ENCODE results near the gene LIF. TPM values are rescaled to one million over a fixed set of nuclear protein-coding genes. Genes with fewer than 3 reads are reported as not detected.

LIF gene
- total RNA-seq, 1 donor from 2014 or later, result 0.23 TPM

DNA sequence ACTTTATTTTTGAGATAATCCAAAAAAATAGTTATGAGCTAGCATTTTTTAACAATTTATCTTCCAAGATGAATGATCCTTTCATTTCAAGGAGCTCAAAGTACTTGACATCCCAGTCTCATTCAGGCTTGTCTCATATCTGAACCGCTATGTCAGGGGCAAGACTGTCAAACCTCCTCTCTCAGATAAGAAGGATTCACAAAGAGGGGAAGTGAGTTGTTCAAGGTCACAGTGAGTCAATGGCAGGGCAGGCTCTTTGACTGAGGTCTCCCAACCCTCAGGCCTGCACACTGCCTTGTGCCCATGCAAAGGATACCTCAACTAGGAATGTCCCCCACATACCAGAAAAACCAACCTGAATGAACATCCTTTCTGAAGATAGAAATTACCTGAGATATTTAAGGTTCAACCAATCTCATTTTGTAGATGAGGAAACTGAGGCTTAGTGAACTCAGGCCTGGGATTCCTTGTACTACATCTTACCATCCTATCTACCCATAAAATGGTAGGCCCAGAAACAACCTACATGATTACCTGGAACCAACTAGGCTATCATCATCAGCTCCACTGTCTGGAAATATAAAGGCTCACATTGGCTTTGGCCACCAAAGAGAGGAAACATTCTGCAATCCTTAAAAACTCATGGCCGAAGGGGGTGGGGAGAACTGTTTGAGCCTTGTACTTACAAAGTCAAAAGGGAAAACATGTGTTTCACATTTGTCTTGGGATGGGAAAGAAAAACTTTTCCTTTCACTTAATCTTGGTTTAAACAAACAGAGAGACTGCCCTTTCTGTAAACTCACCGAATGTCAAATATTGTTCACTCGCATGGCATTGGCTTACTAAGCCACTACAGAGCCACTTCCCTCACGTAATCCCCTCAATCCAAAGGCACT is 51.1 kb downstream of the LIF start:
- H3K4me3 Mint-ChIP-seq (ENCODE audit: unreplicated experiment), result no peak overlapping the region
- H3K27ac Mint-ChIP-seq (ENCODE audit: unreplicated experiment), result peak overlapping the region; percentile 61
- no peaks in the 10 kb centered on the region for H3K36me3 Mint-ChIP-seq (ENCODE audit: low read depth, unreplicated experiment)
- no peaks in the 10 kb centered on the region for H3K9me3 Mint-ChIP-seq (ENCODE audit: unreplicated experiment)
- no peaks in the 10 kb centered on the region for H3K27me3 Mint-ChIP-seq (ENCODE audit: unreplicated experiment)
- H3K4me1 Mint-ChIP-seq (ENCODE audit: unreplicated experiment), result peaks cover 22% of the 10 kb centered on the region
- DNase-seq (ENCODE audit: low spot score), result no peak
- TF ChIP-seq, protein P1, sequence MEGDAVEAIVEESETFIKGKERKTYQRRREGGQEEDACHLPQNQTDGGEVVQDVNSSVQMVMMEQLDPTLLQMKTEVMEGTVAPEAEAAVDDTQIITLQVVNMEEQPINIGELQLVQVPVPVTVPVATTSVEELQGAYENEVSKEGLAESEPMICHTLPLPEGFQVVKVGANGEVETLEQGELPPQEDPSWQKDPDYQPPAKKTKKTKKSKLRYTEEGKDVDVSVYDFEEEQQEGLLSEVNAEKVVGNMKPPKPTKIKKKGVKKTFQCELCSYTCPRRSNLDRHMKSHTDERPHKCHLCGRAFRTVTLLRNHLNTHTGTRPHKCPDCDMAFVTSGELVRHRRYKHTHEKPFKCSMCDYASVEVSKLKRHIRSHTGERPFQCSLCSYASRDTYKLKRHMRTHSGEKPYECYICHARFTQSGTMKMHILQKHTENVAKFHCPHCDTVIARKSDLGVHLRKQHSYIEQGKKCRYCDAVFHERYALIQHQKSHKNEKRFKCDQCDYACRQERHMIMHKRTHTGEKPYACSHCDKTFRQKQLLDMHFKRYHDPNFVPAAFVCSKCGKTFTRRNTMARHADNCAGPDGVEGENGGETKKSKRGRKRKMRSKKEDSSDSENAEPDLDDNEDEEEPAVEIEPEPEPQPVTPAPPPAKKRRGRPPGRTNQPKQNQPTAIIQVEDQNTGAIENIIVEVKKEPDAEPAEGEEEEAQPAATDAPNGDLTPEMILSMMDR (IDR thresholded peaks at IDR 0.05; ENCODE audit: unreplicated experiment), result no peak

DNA sequence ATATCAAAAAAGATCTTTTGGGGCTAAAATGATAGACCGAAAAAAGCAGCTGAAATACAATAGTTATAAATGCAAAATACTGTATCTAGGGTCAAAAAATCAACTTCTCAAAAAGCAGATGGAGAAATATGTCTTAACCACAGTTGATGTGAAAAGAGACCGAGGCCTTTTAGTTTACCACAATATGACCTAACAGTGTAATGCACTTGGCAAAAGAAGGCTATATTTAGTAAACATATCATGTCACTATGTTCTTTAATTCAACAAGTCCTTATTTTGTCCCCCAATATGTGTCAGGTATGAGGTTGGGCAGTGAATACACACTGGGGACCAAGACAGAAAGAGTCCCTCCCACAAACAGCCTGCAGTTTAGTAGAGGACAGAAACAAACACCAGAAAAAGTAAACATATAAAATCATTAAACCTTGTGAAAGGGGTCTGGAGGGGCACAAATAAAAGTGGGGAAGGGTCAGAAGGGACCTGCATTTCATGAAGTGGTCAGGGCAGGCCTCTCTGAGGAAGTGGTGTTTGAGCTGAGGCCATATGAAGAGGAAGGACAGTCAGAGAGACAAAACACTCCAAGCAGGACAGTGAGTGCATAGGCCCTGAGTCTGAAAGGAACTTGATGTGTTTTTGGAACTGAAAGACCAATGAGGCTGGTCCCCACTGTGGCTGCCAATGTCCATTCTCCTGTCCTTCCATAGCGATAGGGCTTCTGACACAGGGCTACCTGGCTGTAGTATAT is 53.4 kb downstream of the LIF start:
- H3K27me3 Mint-ChIP-seq (ENCODE audit: unreplicated experiment), result peaks cover 2% of the 10 kb centered on the region
- H3K27ac Mint-ChIP-seq (ENCODE audit: unreplicated experiment), result no peak overlapping the region
- peaks cover 22% of the 10 kb centered on the region for H3K4me1 Mint-ChIP-seq (ENCODE audit: unreplicated experiment)
- no peak overlapping the region for H3K4me3 Mint-ChIP-seq (ENCODE audit: unreplicated experiment)
- DNase-seq (ENCODE audit: low spot score), result no peak
- no peaks in the 10 kb centered on the region for H3K36me3 Mint-ChIP-seq (ENCODE audit: low read depth, unreplicated experiment)
- TF ChIP-seq, protein P1 (IDR thresholded peaks at IDR 0.05; ENCODE audit: unreplicated experiment), result no peak
- H3K9me3 Mint-ChIP-seq (ENCODE audit: unreplicated experiment), result no peaks in the 10 kb centered on the region

GRCh38 chr22:30192427-30192826 is 54.1 kb downstream of the LIF start:
- Mint-ChIP-seq H3K9me3 (ENCODE audit: unreplicated experiment) (no peaks in the 10 kb centered on the region), H3K27ac (ENCODE audit: unreplicated experiment) (no peak overlapping the region), H3K36me3 (ENCODE audit: low read depth, unreplicated experiment) (no peaks in the 10 kb centered on the region), H3K4me3 (ENCODE audit: unreplicated experiment) (no peak overlapping the region), H3K4me1 (ENCODE audit: unreplicated experiment) (peaks cover 21% of the 10 kb centered on the region), H3K27me3 (ENCODE audit: unreplicated experiment) (peaks cover 2% of the 10 kb centered on the region)
- no peak for DNase-seq (ENCODE audit: low spot score)
- TF ChIP-seq, protein P1 (IDR thresholded peaks at IDR 0.05; ENCODE audit: unreplicated experiment), result no peak

DNA sequence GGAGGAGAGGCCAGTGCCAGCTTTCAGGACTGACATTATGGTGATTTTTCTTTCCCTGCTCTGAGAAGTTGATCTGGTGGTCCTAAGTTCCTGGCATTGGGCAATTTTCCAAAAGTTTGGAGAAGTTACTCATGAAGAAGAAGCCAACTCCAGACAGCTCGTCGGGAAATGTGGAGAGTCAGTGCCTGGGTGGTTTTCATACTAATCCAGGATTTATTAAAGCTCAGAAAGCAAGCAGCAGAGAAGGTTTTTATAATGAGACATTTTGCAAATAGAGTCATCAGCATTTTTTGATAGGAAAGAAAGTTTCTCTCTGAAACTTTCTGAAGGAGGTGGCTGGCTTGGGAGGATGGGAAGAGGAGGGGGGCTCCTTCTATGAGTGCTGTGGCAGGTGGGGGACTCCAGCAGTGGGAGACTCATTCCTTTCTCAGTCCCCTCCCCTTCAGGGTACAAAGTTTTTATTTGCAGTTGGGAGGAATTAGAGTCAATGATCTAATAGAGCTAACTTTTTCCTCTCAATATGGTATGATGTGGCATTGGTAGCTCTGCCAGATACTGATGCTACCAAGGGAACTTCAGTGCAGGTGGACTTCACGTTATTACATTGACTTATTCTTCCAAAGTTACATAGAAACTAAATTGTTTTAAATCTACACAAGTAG is 55.4 kb downstream of the LIF start:
- Mint-ChIP-seq H3K4me3 (ENCODE audit: unreplicated experiment) (no peak overlapping the region), H3K27me3 (ENCODE audit: unreplicated experiment) (peaks cover 2% of the 10 kb centered on the region), H3K27ac (ENCODE audit: unreplicated experiment) (no peak overlapping the region), H3K9me3 (ENCODE audit: unreplicated experiment) (no peaks in the 10 kb centered on the region), H3K36me3 (ENCODE audit: low read depth, unreplicated experiment) (no peaks in the 10 kb centered on the region), H3K4me1 (ENCODE audit: unreplicated experiment) (peaks cover 12% of the 10 kb centered on the region)
- DNase-seq (ENCODE audit: low spot score), result no peak
- TF ChIP-seq, protein P1 (IDR thresholded peaks at IDR 0.05; ENCODE audit: unreplicated experiment), result no peak
